Measurements from ENCODE around the gene APBB2. TPM values are rescaled to one million over a fixed set of nuclear protein-coding genes. Genes with fewer than 3 reads are reported as not detected.

APBB2 gene
- total and polyA plus RNA-seq, 2 experiments from 2014 or later: 35.8 to 74.8 TPM

DNA sequence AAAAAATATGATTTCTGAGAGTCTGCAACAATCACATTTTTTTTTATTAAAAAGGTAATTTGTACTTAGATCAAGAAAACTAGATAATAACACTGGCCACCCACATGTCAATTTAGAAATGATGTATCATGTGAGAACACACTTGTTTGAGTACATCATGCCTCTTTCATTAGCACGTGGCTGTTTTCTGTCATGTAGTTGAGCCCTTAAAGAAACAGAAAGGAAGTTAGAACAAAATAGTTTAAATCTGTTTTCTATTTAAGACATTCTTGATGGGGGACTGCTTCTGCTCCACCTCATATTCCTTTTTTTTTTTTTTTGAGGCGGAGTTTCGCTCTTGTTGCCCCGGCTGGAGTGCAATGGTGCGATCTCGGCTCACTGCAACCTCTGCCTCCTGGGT lies 257.1 kb downstream of the APBB2 start:
- no peaks in the 10 kb centered on the region for H3K27me3 ChIP-seq (ENCODE audit: insufficient read depth)
- no peaks in the 10 kb centered on the region; the same call in 1 of the 2 replicates for H3K79me2 ChIP-seq (replicated peaks; ENCODE audit: insufficient read depth)
- no peaks in the 10 kb centered on the region for H3K9me2 ChIP-seq (ENCODE audit: insufficient read depth)
- H2AFZ ChIP-seq: no peak overlapping the region
- H3K4me3 ChIP-seq: no peak overlapping the region
- no peak for TF ChIP-seq STAT1 (IDR thresholded peaks at IDR 0.05; ENCODE audit: unreplicated experiment)
- TF ChIP-seq ZNF331 (CRISPR knock-in tag; IDR thresholded peaks at IDR 0.05; ENCODE audit: low read depth): no peak
- TF ChIP-seq JUNB (IDR thresholded peaks at IDR 0.05; ENCODE audit: unreplicated experiment): no peak
- no peak for TF ChIP-seq EZH2 (IDR thresholded peaks at IDR 0.05; ENCODE audit: low read depth, unreplicated experiment)
- no peak for TF ChIP-seq ZNF114 (CRISPR knock-in tag; IDR thresholded peaks at IDR 0.05)
- TF ChIP-seq CTCF (conservative IDR thresholded peaks at IDR 0.05; ENCODE audit: low read depth in 2 of 2): no peak
- no peak for TF ChIP-seq CREB1 (CRISPR knock-in tag; IDR thresholded peaks at IDR 0.05; ENCODE audit: low read depth)
- TF ChIP-seq ETS1 (IDR thresholded peaks at IDR 0.05): no peak
- no peak for TF ChIP-seq POLR2AphosphoS5 (IDR thresholded peaks at IDR 0.05; ENCODE audit: low read depth)
- no peak for TF ChIP-seq EZH2phosphoT487 (IDR thresholded peaks at IDR 0.05; ENCODE audit: unreplicated experiment)
- ATAC-seq (no peak), DNase-seq (ENCODE audit: low spot score) (no peak)
- H3K36me3 ChIP-seq (ENCODE audit: insufficient read depth): no peaks in the 10 kb centered on the region; the same call in 1 of the 2 replicates
- H3F3A ChIP-seq (replicated peaks; ENCODE audit: low read depth): 0 out of 2 replicates have a peak, but pooled peaks cover 6% of the 10 kb centered on the region
- Mint-ChIP-seq H3K9me3 (peaks cover 16% of the 10 kb centered on the region; the same call in 2 of the 3 replicates), H3K27me3 (ENCODE audit: insufficient read depth, low read depth, poor library complexity) (peaks cover 11% of the 10 kb centered on the region), H3K27ac (no peak overlapping the region), H3K4me3 (no peak overlapping the region), H3K4me1 (peaks cover 27% of the 10 kb centered on the region), H3K36me3 (ENCODE audit: low read depth) (peaks cover 19% of the 10 kb centered on the region)
- H3K4me1 ChIP-seq (ENCODE audit: insufficient read depth): peaks cover 19% of the 10 kb centered on the region
- H3K4me2 ChIP-seq: no peak overlapping the region
- no peak overlapping the region for H3K27ac ChIP-seq (ENCODE audit: low read depth)
- H4K20me1 ChIP-seq (replicated peaks; ENCODE audit: insufficient read depth): no peaks in the 10 kb centered on the region

DNA sequence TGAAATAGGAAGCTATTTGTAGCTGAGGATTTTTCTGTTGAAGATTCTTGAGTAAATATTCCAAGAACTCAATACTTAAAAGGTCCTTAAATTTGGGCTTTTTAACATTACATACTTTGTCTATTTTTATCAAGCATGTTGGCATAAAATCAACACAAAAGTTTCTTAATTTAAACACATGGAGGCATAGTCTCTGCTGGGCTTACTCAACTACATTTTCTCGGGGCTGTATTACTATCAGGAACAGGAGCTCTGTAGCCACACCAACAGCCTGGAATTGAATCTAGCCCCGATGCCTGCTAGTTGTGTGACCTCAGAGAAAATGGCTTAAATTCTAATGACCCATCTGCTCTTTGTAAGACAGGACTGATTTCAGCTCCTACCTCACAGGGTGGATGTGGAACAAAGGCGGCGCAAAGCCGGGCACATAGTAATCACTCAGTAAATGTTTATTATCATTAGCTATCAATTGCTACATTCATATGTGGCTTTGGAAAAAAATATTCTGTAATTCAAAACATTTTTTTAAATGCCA lies 257.6 kb downstream of the APBB2 start:
- Histone ChIP-seq H4K20me1 (replicated peaks; ENCODE audit: insufficient read depth) (no peaks in the 10 kb centered on the region), H3K4me1 (ENCODE audit: insufficient read depth) (peaks cover 14% of the 10 kb centered on the region), H3K79me2 (replicated peaks; ENCODE audit: insufficient read depth) (no peaks in the 10 kb centered on the region; the same call in 1 of the 2 replicates), H3K27ac (ENCODE audit: low read depth) (no peak overlapping the region), H3K36me3 (ENCODE audit: insufficient read depth) (no peaks in the 10 kb centered on the region; the same call in 1 of the 2 replicates), H3K27me3 (ENCODE audit: insufficient read depth) (no peaks in the 10 kb centered on the region), H3K4me3 (no peak overlapping the region), H3K9me2 (ENCODE audit: insufficient read depth) (no peaks in the 10 kb centered on the region), H3K4me2 (no peak overlapping the region), H3F3A (replicated peaks; ENCODE audit: low read depth) (0 out of 2 replicates have a peak, but pooled peaks cover 6% of the 10 kb centered on the region), H2AFZ (no peak overlapping the region)
- Mint-ChIP-seq H3K9me3 (peaks cover 14% of the 10 kb centered on the region; the same call in 2 of the 3 replicates), H3K4me1 (peaks cover 22% of the 10 kb centered on the region), H3K36me3 (ENCODE audit: low read depth) (peaks cover 15% of the 10 kb centered on the region), H3K4me3 (no peak overlapping the region), H3K27ac (no peak overlapping the region), H3K27me3 (ENCODE audit: insufficient read depth, low read depth, poor library complexity) (peaks cover 11% of the 10 kb centered on the region)
- ATAC-seq (no peak), DNase-seq (ENCODE audit: low spot score) (no peak)
- TF ChIP-seq JUNB (IDR thresholded peaks at IDR 0.05; ENCODE audit: unreplicated experiment) (no peak), POLR2AphosphoS5 (IDR thresholded peaks at IDR 0.05; ENCODE audit: low read depth) (no peak), EZH2 (IDR thresholded peaks at IDR 0.05; ENCODE audit: low read depth, unreplicated experiment) (no peak), EZH2phosphoT487 (IDR thresholded peaks at IDR 0.05; ENCODE audit: unreplicated experiment) (no peak), NANOG (IDR thresholded peaks at IDR 0.05; ENCODE audit: borderline replicate concordance) (no peak)
- TF ChIP-seq, protein P1, sequence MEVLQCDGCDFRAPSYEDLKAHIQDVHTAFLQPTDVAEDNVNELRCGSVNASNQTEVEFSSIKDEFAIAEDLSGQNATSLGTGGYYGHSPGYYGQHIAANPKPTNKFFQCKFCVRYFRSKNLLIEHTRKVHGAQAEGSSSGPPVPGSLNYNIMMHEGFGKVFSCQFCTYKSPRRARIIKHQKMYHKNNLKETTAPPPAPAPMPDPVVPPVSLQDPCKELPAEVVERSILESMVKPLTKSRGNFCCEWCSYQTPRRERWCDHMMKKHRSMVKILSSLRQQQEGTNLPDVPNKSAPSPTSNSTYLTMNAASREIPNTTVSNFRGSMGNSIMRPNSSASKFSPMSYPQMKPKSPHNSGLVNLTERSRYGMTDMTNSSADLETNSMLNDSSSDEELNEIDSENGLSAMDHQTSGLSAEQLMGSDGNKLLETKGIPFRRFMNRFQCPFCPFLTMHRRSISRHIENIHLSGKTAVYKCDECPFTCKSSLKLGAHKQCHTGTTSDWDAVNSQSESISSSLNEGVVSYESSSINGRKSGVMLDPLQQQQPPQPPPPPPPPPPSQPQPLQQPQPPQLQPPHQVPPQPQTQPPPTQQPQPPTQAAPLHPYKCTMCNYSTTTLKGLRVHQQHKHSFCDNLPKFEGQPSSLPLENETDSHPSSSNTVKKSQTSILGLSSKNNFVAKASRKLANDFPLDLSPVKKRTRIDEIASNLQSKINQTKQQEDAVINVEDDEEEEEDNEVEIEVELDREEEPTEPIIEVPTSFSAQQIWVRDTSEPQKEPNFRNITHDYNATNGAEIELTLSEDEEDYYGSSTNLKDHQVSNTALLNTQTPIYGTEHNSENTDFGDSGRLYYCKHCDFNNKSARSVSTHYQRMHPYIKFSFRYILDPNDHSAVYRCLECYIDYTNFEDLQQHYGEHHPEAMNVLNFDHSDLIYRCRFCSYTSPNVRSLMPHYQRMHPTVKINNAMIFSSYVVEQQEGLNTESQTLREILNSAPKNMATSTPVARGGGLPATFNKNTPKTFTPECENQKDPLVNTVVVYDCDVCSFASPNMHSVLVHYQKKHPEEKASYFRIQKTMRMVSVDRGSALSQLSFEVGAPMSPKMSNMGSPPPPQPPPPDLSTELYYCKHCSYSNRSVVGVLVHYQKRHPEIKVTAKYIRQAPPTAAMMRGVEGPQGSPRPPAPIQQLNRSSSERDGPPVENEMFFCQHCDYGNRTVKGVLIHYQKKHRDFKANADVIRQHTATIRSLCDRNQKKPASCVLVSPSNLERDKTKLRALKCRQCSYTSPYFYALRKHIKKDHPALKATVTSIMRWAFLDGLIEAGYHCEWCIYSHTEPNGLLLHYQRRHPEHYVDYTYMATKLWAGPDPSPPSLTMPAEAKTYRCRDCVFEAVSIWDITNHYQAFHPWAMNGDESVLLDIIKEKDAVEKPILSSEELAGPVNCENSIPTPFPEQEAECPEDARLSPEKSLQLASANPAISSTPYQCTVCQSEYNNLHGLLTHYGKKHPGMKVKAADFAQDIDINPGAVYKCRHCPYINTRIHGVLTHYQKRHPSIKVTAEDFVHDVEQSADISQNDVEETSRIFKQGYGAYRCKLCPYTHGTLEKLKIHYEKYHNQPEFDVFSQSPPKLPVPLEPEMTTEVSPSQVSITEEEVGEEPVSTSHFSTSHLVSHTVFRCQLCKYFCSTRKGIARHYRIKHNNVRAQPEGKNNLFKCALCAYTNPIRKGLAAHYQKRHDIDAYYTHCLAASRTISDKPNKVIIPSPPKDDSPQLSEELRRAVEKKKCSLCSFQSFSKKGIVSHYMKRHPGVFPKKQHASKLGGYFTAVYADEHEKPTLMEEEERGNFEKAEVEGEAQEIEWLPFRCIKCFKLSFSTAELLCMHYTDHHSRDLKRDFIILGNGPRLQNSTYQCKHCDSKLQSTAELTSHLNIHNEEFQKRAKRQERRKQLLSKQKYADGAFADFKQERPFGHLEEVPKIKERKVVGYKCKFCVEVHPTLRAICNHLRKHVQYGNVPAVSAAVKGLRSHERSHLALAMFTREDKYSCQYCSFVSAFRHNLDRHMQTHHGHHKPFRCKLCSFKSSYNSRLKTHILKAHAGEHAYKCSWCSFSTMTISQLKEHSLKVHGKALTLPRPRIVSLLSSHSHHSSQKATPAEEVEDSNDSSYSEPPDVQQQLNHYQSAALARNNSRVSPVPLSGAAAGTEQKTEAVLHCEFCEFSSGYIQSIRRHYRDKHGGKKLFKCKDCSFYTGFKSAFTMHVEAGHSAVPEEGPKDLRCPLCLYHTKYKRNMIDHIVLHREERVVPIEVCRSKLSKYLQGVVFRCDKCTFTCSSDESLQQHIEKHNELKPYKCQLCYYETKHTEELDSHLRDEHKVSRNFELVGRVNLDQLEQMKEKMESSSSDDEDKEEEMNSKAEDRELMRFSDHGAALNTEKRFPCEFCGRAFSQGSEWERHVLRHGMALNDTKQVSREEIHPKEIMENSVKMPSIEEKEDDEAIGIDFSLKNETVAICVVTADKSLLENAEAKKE (CRISPR knock-in tag; IDR thresholded peaks at IDR 0.05): no peak
